Natural killer cell treated with Interleukin-12 subunit alpha and Interleukin-12 subunit beta and Interleukin-15 and Interleukin-18, amount 100 ng/mL, for 72 hours (primary cell): Measurements from ENCODE around the gene TDRD1. TPM values are rescaled to one million over a fixed set of nuclear protein-coding genes. Genes with fewer than 3 reads are reported as not detected.

Source experiments
- ATAC-seq, 2 donors: fragments of 150-1000 bp; cut with Tn5 transposase in 1 of 2; sonication (Bioruptor Pico), chemical (Tn5 transposase) in 1 of 2; 2 replicates each; pipeline ENCODE4 v1.10.0; 2021
- DNase-seq: peaks from one replicate; pipeline ENCODE4 v3.0.0; 2022; ENCODE audit warnings: low spot score
- H3K27ac Mint-ChIP-seq, 2 donors: 1 replicate in 1 of 2; 2 replicates in 1 of 2; pipeline ENCODE4 v1.8.0; 2022; ENCODE audit warnings: mixed read lengths in 2 of 2, mild to moderate bottlenecking in 1 of 2, moderate library complexity in 1 of 2
- H3K27me3 Mint-ChIP-seq, 2 donors: 1 replicate in 1 of 2; 2 replicates in 1 of 2; pipeline ENCODE4 v1.8.0; 2022; ENCODE audit warnings: mixed read lengths in 2 of 2
- H3K36me3 Mint-ChIP-seq: one replicate; pipeline ENCODE4 v1.8.0; 2022; ENCODE audit warnings: mixed read lengths
- H3K4me1 Mint-ChIP-seq, 2 donors: 1 replicate in 1 of 2; 2 replicates in 1 of 2; pipeline ENCODE4 v1.8.0; 2022; ENCODE audit warnings: low read depth in 2 of 2, mixed read lengths in 2 of 2, mild to moderate bottlenecking in 1 of 2
- H3K4me3 Mint-ChIP-seq: one replicate; pipeline ENCODE4 v1.8.0; 2022; ENCODE audit warnings: mixed read lengths
- H3K9me3 Mint-ChIP-seq: 2 replicates; pipeline ENCODE4 v1.8.0; 2022; ENCODE audit warnings: mixed read lengths
- total RNA-seq, 2 donors: library from RNA; stranded (reverse); gene quantifications; one replicate each; pipeline ENCODE4 v1.2.3, GENCODE V29; 2022

Gene TDRD1
- total RNA-seq, 2 donors from 2014 or later: 0.24 TPM; not detected in 1

DNA sequence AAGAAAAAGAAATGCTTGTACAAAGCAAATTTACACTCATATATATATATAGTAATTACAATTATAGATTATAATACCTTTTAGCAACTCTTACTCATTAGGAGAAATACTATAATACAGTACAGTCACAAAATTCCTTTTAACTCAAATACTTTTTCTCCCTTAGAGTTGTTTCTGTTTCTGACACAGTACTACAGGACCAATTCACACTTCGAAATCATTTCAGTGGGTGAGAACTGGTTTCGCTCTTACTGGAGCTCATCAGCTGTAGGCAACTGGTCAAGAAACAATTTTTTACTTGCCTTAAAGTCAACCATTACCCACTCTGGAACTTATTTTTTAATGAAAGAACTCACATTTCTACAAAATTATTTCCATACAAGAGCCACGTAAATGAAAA is 11.2 kb upstream of the TDRD1 start:
- ATAC-seq (peak; percentile 92), DNase-seq (no peak)
- H3K4me3 Mint-ChIP-seq: peak overlapping the region; percentile 38
- H3K27ac Mint-ChIP-seq: peak overlapping the region; percentile 6 to 51
- no peaks in the 10 kb centered on the region for H3K9me3 Mint-ChIP-seq
- H3K36me3 Mint-ChIP-seq: peaks cover 14% of the 10 kb centered on the region
- no peaks in the 10 kb centered on the region for H3K27me3 Mint-ChIP-seq
- peaks cover 38 to 46% of the 10 kb centered on the region in 2 donors for H3K4me1 Mint-ChIP-seq

DNA sequence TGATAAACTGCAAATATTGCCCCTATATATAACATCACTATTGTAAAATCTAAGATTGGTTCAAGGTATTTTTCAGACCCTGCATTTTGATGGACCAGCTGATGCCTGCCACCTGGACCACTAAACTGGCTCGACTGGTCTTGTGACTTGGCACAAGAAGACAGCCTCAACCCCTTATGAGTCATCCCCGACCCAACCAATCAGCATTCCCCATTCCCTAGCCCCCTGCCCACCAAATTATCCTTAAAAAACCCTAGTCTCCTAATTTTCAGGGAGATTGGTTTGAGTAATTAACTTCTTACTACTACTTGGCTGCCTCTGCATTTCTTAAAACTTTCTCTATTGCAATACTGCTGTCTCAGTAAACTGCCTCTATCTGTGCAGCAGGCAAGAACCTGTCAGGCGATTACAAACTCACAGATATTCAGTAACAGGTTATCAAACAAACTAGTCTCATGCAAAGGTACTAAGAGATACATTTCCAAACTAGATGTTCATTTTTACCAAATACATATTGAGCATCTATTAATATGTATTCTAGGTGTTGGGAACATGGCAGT is 10.6 kb upstream of the TDRD1 start:
- H3K4me1 Mint-ChIP-seq: peaks cover 37 to 45% of the 10 kb centered on the region in 2 donors

DNA sequence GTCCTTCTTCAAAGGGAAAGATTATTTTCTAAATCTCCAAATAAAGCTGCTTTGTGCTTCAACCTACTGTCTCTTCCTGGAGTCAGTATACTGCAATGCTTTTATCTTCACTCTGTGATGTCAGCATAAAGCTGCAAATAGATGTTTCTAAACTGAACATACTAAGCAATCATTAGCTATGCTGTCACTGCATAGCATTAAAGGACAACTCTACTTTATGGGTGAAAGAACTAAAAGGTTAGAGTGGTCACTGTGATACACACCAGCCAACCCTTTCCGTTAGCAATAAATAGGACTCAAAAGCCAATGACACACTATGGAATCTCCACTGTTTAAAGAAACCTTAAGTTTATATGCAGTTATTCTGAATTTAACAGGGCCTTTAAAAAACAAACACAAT is 6.9 kb upstream of the TDRD1 start:
- DNase-seq: no peak
- peaks cover 32 to 35% of the 10 kb centered on the region in 2 donors for H3K4me1 Mint-ChIP-seq
- H3K27ac Mint-ChIP-seq: peak overlapping the region; percentile 99 to 100
- peak overlapping the region; percentile 92 for H3K4me3 Mint-ChIP-seq
- no peaks in the 10 kb centered on the region for H3K9me3 Mint-ChIP-seq
- H3K36me3 Mint-ChIP-seq: peaks cover 9% of the 10 kb centered on the region
- H3K27me3 Mint-ChIP-seq: peaks cover 0 to 6% of the 10 kb centered on the region in 2 donors
- no peak for ATAC-seq

More for the DNA sequence above, 10.6 kb upstream of the TDRD1 start:
- no peak for DNase-seq
- H3K4me3 Mint-ChIP-seq: peak overlapping the region; percentile 38
- no peaks in the 10 kb centered on the region for H3K9me3 Mint-ChIP-seq
- H3K27ac Mint-ChIP-seq: peak overlapping the region; percentile 6 to 51
- ATAC-seq: peak in 1 of 2 donors; percentile 30
- H3K27me3 Mint-ChIP-seq: no peaks in the 10 kb centered on the region
- peaks cover 9% of the 10 kb centered on the region for H3K36me3 Mint-ChIP-seq

DNA sequence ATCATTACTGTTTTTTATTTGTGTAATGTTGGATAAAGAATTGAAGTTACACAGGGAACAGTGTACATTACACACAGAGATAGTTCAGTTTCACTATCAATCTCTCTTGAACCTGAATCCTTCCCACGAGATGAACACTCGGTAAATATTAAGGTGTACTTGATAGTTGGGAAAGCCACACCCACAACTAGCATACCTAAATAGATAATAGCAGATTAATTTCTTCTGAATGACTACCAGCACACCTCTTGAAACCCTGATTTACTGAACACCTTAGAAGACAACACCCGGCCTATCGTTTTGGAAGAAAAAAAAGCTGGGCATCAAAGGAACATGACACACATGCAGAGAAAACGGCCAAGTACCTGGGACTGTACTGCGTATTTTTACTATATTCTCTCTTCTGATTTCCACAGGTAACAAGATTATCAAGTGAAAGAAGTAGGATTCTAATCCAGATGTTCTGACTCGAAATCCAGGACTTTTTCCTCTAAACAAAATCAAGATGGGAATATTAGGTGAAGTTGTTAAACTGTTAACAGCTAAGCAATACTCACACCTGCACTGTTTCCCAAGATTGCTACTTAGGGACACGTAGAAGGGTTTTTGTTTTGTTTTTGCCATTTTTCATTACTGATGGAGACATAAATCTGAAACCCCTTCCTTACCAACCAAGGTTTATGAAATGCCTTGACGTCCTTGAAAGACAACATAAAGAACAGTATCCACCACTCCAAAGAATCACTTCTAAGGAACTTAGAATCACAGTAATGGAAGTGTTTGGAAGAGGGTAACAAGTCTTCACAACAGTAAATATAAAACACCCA is 6.2 kb upstream of the TDRD1 start:
- Mint-ChIP-seq H3K36me3 (peaks cover 9% of the 10 kb centered on the region), H3K27ac (peak overlapping the region; percentile 99 to 100), H3K9me3 (no peaks in the 10 kb centered on the region), H3K27me3 (peaks cover 0 to 6% of the 10 kb centered on the region in 2 donors), H3K4me1 (peaks cover 28 to 31% of the 10 kb centered on the region in 2 donors), H3K4me3 (peak overlapping the region; percentile 92)
- DNase-seq: no peak
- ATAC-seq: no peak

DNA sequence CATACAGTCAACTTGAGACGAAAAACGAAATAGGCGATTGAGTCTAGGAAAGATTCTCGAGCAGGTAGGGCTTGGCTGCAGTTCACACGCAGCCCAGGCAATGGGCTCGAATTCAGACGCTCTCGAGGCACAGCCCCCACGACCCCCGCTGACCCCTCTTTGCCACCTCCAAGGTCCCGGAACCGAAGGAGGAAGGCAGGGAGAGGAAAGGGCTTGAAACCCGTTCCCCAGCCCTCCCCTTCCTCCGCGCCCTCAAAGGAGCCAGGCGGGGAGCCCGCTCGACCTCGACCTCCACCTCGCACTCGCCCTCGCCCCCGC is 5.6 kb upstream of the TDRD1 start:
- peaks cover 25 to 26% of the 10 kb centered on the region in 2 donors for H3K4me1 Mint-ChIP-seq
- peaks cover 0 to 6% of the 10 kb centered on the region in 2 donors for H3K27me3 Mint-ChIP-seq
- peak overlapping the region; percentile 92 for H3K4me3 Mint-ChIP-seq
- DNase-seq (no peak), ATAC-seq (no peak)
- peaks cover 4% of the 10 kb centered on the region for H3K36me3 Mint-ChIP-seq
- H3K9me3 Mint-ChIP-seq: no peaks in the 10 kb centered on the region
- H3K27ac Mint-ChIP-seq: peak overlapping the region; percentile 99 to 100

DNA sequence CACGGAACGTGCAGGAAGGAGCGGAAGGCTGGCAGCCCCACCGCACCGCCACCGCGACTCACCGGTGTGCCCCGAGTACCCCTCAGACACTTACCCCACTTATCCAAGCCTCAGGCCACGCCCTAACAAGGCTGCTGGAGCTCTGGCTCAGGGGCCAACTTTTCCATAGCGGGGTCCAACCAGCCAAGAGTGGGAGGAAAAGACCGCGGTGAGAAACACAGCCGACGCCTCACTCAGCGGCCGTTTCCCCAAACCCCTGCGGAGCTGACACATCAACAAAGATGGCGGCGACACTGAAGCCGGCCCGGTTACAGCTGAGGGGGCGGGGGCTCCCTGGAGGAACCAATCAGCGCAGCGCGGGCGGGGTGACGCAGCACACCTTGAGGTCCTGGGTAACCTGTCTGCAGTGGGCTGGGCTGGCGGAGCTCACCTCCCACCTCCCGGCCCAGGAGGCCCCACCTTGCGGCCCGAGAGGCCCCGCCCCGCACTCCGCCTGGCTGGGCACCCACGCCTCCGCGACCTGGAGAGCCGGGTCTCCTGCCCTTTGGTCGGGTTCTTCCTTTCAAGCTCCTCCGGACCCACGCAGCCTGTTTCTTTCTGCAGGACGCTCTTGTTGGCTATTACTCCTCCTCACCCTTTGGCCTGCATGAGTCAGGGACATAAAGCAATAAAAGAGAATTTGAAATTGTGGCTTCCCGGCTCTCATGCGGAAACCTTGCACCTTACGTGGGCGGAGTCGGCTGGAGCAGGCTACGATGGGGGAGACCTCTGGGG is 5.0 kb upstream of the TDRD1 start, which contains the start of gene CCDC186:
CCDC186 (minus strand) TSS at position 283 of the 774 bp plus-strand sequence. CDS start 10,935 bp downstream, outside the sequence.
- Mint-ChIP-seq H3K36me3 (no peaks in the 10 kb centered on the region), H3K9me3 (no peaks in the 10 kb centered on the region), H3K27me3 (peaks cover 0 to 8% of the 10 kb centered on the region in 2 donors), H3K27ac (peak within 1 kb of the TSS; percentile 99 to 100), H3K4me1 (peaks cover 22 to 23% of the 10 kb centered on the region in 2 donors), H3K4me3 (peak within 1 kb of the TSS; percentile 92)
- ATAC-seq: peak; percentile 99
- DNase-seq: peak; percentile 96

DNA sequence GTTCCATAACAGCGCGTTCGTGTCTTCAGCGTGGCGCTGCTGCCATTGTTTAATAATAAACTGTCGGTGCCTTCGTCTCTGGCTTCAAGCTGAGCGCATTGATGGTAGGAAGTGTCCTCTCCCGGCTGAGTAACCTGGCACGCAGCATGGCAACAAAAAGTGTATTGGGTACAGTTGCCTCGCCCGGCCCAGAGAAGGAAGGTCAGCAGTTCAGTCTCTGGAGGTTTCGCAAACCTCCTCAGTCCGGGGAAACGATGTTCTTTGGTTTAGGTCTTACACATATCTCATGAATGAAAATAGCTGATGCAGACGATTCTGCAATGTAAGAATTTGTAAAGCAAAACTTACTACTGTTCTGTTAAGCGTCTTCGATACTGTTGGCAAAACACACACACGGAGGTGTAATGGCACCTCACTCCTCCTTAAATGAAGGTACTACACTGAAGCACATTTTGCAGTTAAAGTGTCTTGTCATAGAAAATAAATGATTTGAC is 4.4 kb upstream of the TDRD1 start:
- H3K27ac Mint-ChIP-seq: peak overlapping the region; percentile 99 to 100
- peak; percentile 24 to 31 for ATAC-seq
- peaks cover 0 to 8% of the 10 kb centered on the region in 2 donors for H3K27me3 Mint-ChIP-seq
- H3K9me3 Mint-ChIP-seq: no peaks in the 10 kb centered on the region
- no peaks in the 10 kb centered on the region for H3K36me3 Mint-ChIP-seq
- H3K4me3 Mint-ChIP-seq: peak overlapping the region; percentile 92
- H3K4me1 Mint-ChIP-seq: peaks cover 22 to 23% of the 10 kb centered on the region in 2 donors
- DNase-seq: no peak

DNA sequence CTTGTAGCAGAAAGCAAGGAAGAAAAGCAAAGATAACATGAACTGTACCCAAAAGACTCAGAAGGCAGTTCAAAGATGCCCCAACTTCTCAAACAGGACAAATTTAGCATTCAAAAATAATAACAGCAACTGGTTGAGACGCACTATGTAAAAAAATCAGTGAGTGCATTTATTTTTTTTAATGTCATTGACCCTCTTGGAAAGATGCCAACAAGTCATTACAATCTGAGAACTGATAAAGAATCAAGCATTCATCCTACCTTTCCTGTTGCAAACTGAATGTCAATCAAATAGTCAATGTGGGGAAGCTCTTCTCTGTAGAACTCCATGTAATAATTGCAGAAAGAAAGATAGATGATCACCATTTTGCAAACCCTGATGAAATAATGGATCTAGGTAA is 3.5 kb upstream of the TDRD1 start:
- Mint-ChIP-seq H3K4me3 (peak overlapping the region; percentile 26), H3K36me3 (no peaks in the 10 kb centered on the region), H3K27me3 (peaks cover 0 to 8% of the 10 kb centered on the region in 2 donors), H3K9me3 (no peaks in the 10 kb centered on the region), H3K27ac (no peak overlapping the region), H3K4me1 (peaks cover 22 to 23% of the 10 kb centered on the region in 2 donors)
- no peak for ATAC-seq
- DNase-seq: no peak

DNA sequence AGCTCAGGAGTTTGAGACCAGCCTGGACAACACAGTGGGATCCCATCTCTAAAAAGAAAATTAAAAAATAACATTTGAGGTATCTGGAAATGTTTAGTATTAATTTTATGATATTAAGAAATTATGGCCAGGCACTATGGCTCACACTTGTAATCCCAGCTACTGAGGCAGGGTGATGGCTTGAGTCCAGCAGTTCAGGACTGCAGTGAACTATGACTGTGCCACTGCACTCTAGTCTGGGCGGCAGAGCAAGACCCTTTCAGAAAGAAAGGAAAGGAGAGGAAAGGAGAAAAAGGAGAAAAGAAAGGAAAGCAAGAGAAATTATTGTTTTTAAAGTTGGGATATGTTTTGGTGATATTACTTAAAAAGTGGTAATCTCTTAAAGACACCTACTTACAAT is 2.6 kb upstream of the TDRD1 start:
- DNase-seq: no peak

DNA sequence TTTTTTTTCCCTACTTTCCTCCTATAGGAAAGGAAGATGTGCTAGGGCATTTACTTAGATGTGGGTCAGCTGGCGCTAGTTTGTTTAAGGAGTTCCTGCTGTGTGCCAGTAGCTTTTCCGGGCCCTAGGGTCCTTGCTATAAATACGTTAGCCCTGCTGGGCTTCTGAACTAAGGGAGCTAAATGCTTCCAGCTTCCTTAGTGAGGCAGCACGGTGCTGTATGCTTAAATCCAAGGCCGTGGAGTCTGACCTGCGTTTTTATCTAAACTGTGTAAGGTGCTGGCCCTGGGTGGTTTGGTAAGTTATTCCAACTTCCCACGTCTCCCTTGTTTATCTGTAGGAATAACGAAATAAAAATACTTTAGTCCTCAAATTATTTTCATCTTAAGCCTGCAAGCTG is 594 bp downstream of the TDRD1 start:
- H3K4me1 Mint-ChIP-seq: peaks cover 3 to 4% of the 10 kb centered on the region in 2 donors
- H3K27me3 Mint-ChIP-seq: peaks cover 0 to 13% of the 10 kb centered on the region in 2 donors
- H3K9me3 Mint-ChIP-seq: no peaks in the 10 kb centered on the region
- DNase-seq (no peak), ATAC-seq (no peak)
- H3K27ac Mint-ChIP-seq: no peak overlapping the region
- no peak overlapping the region for H3K4me3 Mint-ChIP-seq
- no peaks in the 10 kb centered on the region for H3K36me3 Mint-ChIP-seq

More for the DNA sequence above, 2.6 kb upstream of the TDRD1 start:
- ATAC-seq: no peak
- no peaks in the 10 kb centered on the region for H3K9me3 Mint-ChIP-seq
- H3K4me1 Mint-ChIP-seq: peaks cover 22 to 23% of the 10 kb centered on the region in 2 donors
- H3K36me3 Mint-ChIP-seq: no peaks in the 10 kb centered on the region
- H3K27me3 Mint-ChIP-seq: peaks cover 0 to 8% of the 10 kb centered on the region in 2 donors
- no peak overlapping the region for H3K27ac Mint-ChIP-seq
- H3K4me3 Mint-ChIP-seq: no peak overlapping the region

DNA sequence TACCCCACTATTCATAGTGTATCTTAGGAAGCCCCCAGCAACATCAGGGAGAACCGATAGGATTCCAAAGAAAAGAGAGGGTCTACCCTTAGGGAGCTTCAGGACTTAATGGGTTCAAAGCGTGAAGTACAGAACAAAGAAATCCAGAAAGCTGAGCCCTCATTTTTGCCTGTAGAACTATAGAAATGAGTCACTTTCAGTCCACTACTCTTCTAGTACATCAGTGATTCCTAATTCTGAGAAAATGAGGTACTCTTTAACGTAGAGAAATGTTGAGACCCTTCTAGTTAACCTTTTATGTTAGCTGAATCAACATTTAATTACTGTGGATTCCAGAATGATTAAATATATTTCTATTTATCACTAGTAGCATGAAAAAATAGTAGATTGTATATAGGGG is 1.8 kb downstream of the TDRD1 start:
- Mint-ChIP-seq H3K27ac (no peak overlapping the region), H3K27me3 (peaks cover 0 to 10% of the 10 kb centered on the region in 2 donors), H3K9me3 (no peaks in the 10 kb centered on the region), H3K4me1 (no peaks in the 10 kb centered on the region), H3K36me3 (no peaks in the 10 kb centered on the region), H3K4me3 (no peak overlapping the region)
- ATAC-seq: peak in 1 of 2 donors; percentile 13
- DNase-seq: no peak

DNA sequence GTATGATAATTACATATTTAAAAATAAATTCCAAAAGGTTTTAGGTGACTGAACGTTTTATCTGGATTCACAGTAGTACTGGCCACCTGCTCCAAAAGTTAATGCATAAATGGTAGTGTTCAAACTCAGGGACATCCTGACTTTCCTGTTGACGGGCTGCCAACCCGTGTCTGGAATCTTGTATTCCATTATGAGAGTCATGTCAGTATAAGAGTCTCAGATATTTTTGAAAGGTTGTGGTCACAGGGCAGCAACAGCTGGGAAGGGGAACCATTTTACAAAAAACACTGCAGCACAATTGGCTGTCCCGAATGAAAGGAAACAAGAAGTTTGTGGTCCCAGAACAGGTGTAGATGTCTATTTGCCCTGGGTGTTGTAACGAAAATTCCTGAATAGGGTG is 2.8 kb downstream of the TDRD1 start:
- ATAC-seq (no peak), DNase-seq (no peak)
- no peaks in the 10 kb centered on the region for H3K4me1 Mint-ChIP-seq
- no peak overlapping the region for H3K27ac Mint-ChIP-seq
- no peaks in the 10 kb centered on the region for H3K36me3 Mint-ChIP-seq
- peaks cover 3 to 8% of the 10 kb centered on the region in 2 donors for H3K27me3 Mint-ChIP-seq
- no peak overlapping the region for H3K4me3 Mint-ChIP-seq
- no peaks in the 10 kb centered on the region for H3K9me3 Mint-ChIP-seq

DNA sequence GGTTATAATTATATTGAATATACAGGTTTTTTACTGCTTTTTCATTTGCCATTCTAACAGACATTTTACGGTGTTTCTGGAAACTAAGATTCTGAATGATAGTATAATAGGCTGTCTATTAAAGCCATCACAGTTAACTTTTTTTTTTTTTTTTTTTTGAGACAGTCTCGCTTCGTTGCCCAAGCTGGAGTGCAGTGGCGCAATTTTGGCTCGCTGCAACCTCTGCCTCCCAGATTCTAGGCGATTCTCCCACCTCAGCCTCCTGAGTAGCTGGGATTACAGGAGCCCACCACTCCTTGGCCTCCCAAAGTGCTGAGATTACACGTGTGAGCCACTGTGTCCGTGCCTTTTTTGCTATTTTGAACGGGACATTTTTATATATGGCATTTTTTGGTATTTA is 4.4 kb downstream of the TDRD1 start:
- H3K36me3 Mint-ChIP-seq: no peaks in the 10 kb centered on the region
- no peaks in the 10 kb centered on the region for H3K9me3 Mint-ChIP-seq
- no peak overlapping the region for H3K4me3 Mint-ChIP-seq
- DNase-seq (no peak), ATAC-seq (no peak)
- H3K27ac Mint-ChIP-seq: no peak overlapping the region
- peaks cover 12 to 13% of the 10 kb centered on the region in 2 donors for H3K27me3 Mint-ChIP-seq
- no peaks in the 10 kb centered on the region for H3K4me1 Mint-ChIP-seq
